ENCODE results near the gene KCNT2.

The KCNT2 gene

GRCh38 chr1:196344453-196344852 is 263.8 kb downstream of the KCNT2 start:
- peak overlapping the region; percentile 14 for H3K9ac ChIP-seq (ENCODE audit: low read depth, low read length)
- no peaks in the 10 kb centered on the region for H3K36me3 ChIP-seq (ENCODE audit: control insufficient read depth, insufficient read depth, low read length)
- no peaks in the 10 kb centered on the region for H3K9me3 ChIP-seq (ENCODE audit: control insufficient read depth, insufficient read depth, low read length)
- H3K27me3 ChIP-seq (ENCODE audit: control insufficient read depth, insufficient read depth, low read length): no peaks in the 10 kb centered on the region
- H3K4me3 ChIP-seq (ENCODE audit: low read depth, low read length): no peak overlapping the region
- H3K4me1 ChIP-seq (ENCODE audit: control insufficient read depth, insufficient read depth, low read length): peaks cover 30% of the 10 kb centered on the region

DNA sequence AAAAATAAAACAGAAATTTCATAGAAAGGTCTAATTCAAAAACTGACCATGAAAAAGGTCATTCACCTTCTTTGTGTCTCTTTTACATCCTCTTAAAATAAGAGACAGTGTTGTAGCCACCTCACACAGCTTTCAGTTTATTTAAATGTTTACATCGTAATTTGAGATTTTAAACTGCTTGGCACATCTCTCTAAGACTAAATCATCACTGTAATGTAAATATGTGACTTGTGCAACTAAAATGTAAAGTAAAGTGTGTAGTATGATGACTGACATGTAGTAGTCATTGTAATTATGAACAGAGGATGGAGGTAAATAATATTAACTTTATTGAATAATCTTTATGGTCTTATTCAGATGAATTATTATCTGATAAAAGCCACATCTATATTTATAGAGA is 283.9 kb downstream of the KCNT2 start:
- no peaks in the 10 kb centered on the region for H3K27me3 ChIP-seq (ENCODE audit: control insufficient read depth, insufficient read depth, low read length)
- no peaks in the 10 kb centered on the region for H3K4me1 ChIP-seq (ENCODE audit: control insufficient read depth, insufficient read depth, low read length)
- H3K4me3 ChIP-seq (ENCODE audit: low read depth, low read length): no peak overlapping the region
- no peak overlapping the region for H3K9ac ChIP-seq (ENCODE audit: low read depth, low read length)
- H3K36me3 ChIP-seq (ENCODE audit: control insufficient read depth, insufficient read depth, low read length): no peaks in the 10 kb centered on the region
- no peaks in the 10 kb centered on the region for H3K9me3 ChIP-seq (ENCODE audit: control insufficient read depth, insufficient read depth, low read length)

DNA sequence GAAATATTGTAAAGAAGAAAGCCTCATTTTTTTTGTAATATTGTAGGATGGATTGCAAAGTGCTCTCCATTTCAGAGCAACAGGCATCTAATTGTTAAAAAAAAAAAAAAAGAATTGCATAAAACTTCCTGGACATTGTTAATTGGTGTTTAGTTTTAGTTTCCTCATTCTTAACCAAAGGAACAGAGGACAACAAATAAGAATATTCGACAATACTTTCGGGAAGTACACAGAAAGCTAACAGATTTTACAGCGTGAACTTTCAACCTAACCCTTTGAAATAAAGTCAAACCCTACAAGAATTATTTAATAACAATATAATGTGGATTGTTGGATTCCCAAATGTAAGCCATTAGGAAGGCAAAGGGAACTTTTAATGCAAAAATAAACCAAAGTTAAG is 284.4 kb downstream of the KCNT2 start:
- H3K9ac ChIP-seq (ENCODE audit: low read depth, low read length): no peak overlapping the region
- H3K9me3 ChIP-seq (ENCODE audit: control insufficient read depth, insufficient read depth, low read length): no peaks in the 10 kb centered on the region
- H3K4me1 ChIP-seq (ENCODE audit: control insufficient read depth, insufficient read depth, low read length): no peaks in the 10 kb centered on the region
- no peaks in the 10 kb centered on the region for H3K27me3 ChIP-seq (ENCODE audit: control insufficient read depth, insufficient read depth, low read length)
- no peaks in the 10 kb centered on the region for H3K36me3 ChIP-seq (ENCODE audit: control insufficient read depth, insufficient read depth, low read length)
- H3K4me3 ChIP-seq (ENCODE audit: low read depth, low read length): no peak overlapping the region

DNA sequence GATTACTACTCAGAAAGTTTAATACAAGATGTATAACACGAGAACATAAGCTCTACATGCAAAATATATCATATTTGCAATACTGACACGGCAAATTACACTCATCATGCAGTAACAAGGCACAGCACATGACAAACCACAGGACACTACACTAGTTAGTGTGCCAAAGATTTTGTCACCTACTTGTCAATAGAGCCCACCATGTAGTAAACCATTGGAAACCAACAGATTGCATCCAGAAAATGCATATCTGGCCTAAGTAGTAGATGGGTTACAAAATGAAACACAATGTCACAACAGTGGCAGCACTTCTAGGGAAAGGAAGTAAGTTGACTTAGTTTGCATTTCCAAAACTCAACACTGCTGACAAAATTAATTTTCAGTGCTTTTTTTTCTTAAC is 288.9 kb downstream of the KCNT2 start:
- no peak overlapping the region for H3K9ac ChIP-seq (ENCODE audit: low read depth, low read length)
- no peaks in the 10 kb centered on the region for H3K36me3 ChIP-seq (ENCODE audit: control insufficient read depth, insufficient read depth, low read length)
- H3K4me1 ChIP-seq (ENCODE audit: control insufficient read depth, insufficient read depth, low read length): no peaks in the 10 kb centered on the region
- no peaks in the 10 kb centered on the region for H3K27me3 ChIP-seq (ENCODE audit: control insufficient read depth, insufficient read depth, low read length)
- H3K4me3 ChIP-seq (ENCODE audit: low read depth, low read length): no peak overlapping the region
- H3K9me3 ChIP-seq (ENCODE audit: control insufficient read depth, insufficient read depth, low read length): no peaks in the 10 kb centered on the region

DNA sequence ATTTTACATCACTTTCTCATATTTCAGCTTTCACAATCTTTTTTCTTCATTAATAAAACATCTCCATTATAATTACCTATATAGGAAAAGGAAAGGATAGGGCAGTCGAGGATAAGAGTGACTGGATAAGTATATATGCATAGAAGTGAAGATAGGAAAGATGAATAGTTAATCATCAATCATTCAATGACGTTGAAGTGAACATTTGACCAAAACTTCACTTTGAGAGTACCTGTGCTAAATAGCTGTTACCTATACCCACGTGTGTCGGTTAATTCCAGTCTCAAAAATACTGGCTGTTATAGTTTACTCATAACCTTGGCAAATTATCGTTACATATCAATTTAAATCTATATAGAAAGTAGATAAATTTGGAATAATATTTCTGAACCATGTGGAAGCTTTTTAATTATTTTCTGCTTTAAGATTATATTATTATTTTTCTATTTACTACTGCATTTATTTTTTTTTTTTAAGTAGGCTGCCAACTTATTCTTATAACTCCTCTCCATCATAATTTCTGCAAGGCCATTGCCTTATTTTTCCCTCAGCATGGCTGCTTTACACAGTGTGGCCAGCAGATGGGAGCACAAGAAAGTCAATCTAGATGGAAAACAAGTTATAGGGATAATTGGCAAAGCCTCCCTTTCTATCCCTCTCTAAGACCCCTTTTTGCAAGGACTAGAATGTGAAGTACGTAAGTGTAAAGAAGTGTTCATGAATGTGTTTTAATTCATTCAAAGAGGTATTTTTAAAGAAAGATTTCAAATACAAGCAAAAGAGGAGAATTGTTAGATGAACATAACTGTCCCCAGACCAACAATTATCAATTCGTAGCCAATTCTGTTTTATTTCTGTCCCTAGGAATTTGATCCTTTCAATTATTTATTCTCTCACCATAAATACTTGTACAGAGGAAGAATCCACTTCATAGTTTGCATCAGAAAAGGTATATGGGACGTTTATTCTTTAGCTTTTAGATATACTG is 290.4 kb downstream of the KCNT2 start:
- H3K4me1 ChIP-seq (ENCODE audit: control insufficient read depth, insufficient read depth, low read length): peaks cover 3% of the 10 kb centered on the region
- no peaks in the 10 kb centered on the region for H3K36me3 ChIP-seq (ENCODE audit: control insufficient read depth, insufficient read depth, low read length)
- no peak overlapping the region for H3K9ac ChIP-seq (ENCODE audit: low read depth, low read length)
- no peaks in the 10 kb centered on the region for H3K27me3 ChIP-seq (ENCODE audit: control insufficient read depth, insufficient read depth, low read length)
- H3K9me3 ChIP-seq (ENCODE audit: control insufficient read depth, insufficient read depth, low read length): no peaks in the 10 kb centered on the region
- no peak overlapping the region for H3K4me3 ChIP-seq (ENCODE audit: low read depth, low read length)

- H3K36me3 ChIP-seq (ENCODE audit: control insufficient read depth, insufficient read depth, low read length): no peaks in the 10 kb centered on the region
- no peak overlapping the region for H3K4me3 ChIP-seq (ENCODE audit: low read depth, low read length)
- H3K9ac ChIP-seq (ENCODE audit: low read depth, low read length): no peak overlapping the region
- H3K4me1 ChIP-seq (ENCODE audit: control insufficient read depth, insufficient read depth, low read length): peaks cover 10% of the 10 kb centered on the region
- no peaks in the 10 kb centered on the region for H3K9me3 ChIP-seq (ENCODE audit: control insufficient read depth, insufficient read depth, low read length)
- no peaks in the 10 kb centered on the region for H3K27me3 ChIP-seq (ENCODE audit: control insufficient read depth, insufficient read depth, low read length)
Observed at GRCh38 chr1:196312739-196313138, 295.5 kb downstream of the KCNT2 start.

DNA sequence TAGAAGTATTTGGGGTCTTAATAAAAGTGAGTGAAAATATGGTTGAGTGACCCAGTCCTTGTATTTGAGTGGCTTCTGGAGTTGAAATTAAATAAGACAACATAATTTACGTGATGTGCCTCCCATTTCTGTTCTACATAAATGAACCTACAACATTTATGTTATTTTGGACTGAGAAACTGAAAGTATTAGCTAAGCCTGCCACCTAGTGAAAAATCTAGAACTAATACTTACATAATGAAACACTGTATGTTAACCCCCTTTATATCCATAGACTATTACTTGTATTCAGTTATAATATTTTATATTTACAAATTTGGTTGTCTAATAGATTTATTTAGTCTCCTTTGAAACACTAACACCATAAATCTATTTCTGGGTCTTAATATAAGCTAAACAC is 298.9 kb downstream of the KCNT2 start:
- H3K4me3 ChIP-seq (ENCODE audit: low read depth, low read length): no peak overlapping the region
- no peak overlapping the region for H3K9ac ChIP-seq (ENCODE audit: low read depth, low read length)
- peaks cover 25% of the 10 kb centered on the region for H3K4me1 ChIP-seq (ENCODE audit: control insufficient read depth, insufficient read depth, low read length)
- no peaks in the 10 kb centered on the region for H3K9me3 ChIP-seq (ENCODE audit: control insufficient read depth, insufficient read depth, low read length)
- H3K27me3 ChIP-seq (ENCODE audit: control insufficient read depth, insufficient read depth, low read length): no peaks in the 10 kb centered on the region
- no peaks in the 10 kb centered on the region for H3K36me3 ChIP-seq (ENCODE audit: control insufficient read depth, insufficient read depth, low read length)

GRCh38 chr1:196308176-196308575 is 300.1 kb downstream of the KCNT2 start:
- Histone ChIP-seq H3K27me3 (ENCODE audit: control insufficient read depth, insufficient read depth, low read length) (no peaks in the 10 kb centered on the region), H3K4me3 (ENCODE audit: low read depth, low read length) (no peak overlapping the region), H3K9me3 (ENCODE audit: control insufficient read depth, insufficient read depth, low read length) (no peaks in the 10 kb centered on the region), H3K9ac (ENCODE audit: low read depth, low read length) (no peak overlapping the region), H3K4me1 (ENCODE audit: control insufficient read depth, insufficient read depth, low read length) (peaks cover 30% of the 10 kb centered on the region), H3K36me3 (ENCODE audit: control insufficient read depth, insufficient read depth, low read length) (no peaks in the 10 kb centered on the region)

DNA sequence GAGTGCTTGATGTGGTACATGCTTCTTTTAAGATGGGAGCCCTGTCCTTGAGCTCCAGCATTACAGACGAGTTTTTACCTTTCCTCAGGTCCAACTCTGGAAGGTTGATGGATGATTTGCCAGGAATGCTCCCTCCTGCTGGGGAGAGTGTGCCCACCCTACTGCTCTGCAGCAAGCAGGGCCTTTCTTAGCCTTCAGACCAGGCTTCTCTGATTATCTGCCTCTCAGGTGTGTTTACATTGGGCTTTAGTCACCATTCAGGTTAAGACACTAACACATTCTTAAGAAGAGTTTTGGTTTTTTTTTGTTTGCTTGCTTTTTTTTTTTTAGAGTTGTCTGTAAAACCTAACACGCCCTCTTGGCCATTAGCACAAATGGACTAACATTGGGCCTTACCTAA is 301.8 kb downstream of the KCNT2 start:
- peaks cover 24% of the 10 kb centered on the region for H3K4me1 ChIP-seq (ENCODE audit: control insufficient read depth, insufficient read depth, low read length)
- no peaks in the 10 kb centered on the region for H3K9me3 ChIP-seq (ENCODE audit: control insufficient read depth, insufficient read depth, low read length)
- H3K9ac ChIP-seq (ENCODE audit: low read depth, low read length): no peak overlapping the region
- H3K36me3 ChIP-seq (ENCODE audit: control insufficient read depth, insufficient read depth, low read length): no peaks in the 10 kb centered on the region
- H3K4me3 ChIP-seq (ENCODE audit: low read depth, low read length): no peak overlapping the region
- H3K27me3 ChIP-seq (ENCODE audit: control insufficient read depth, insufficient read depth, low read length): no peaks in the 10 kb centered on the region

- peaks cover 24% of the 10 kb centered on the region for H3K4me1 ChIP-seq (ENCODE audit: control insufficient read depth, insufficient read depth, low read length)
- no peak overlapping the region for H3K4me3 ChIP-seq (ENCODE audit: low read depth, low read length)
- H3K36me3 ChIP-seq (ENCODE audit: control insufficient read depth, insufficient read depth, low read length): no peaks in the 10 kb centered on the region
- no peak overlapping the region for H3K9ac ChIP-seq (ENCODE audit: low read depth, low read length)
- H3K27me3 ChIP-seq (ENCODE audit: control insufficient read depth, insufficient read depth, low read length): no peaks in the 10 kb centered on the region
- no peaks in the 10 kb centered on the region for H3K9me3 ChIP-seq (ENCODE audit: control insufficient read depth, insufficient read depth, low read length)
Observed at GRCh38 chr1:196305216-196305615, 303.0 kb downstream of the KCNT2 start.

DNA sequence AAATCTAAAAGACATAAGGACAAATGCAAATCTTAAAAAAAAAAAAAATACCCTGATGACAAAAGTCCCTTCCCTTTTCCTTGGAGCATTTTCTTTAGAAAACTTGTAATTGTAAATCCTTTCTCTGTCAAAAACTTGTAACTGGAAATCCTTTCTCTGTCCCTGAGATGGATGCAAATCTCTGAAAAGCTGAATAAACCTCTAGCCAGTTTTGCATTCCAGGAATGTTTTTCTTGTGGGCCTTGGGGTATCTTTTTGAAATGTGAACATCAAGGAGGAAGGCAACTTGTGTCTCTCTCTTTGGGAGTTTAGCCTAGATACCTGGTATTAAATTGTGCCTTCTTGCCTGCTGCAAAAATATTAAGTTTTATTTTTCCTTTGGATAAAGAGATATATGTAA is 305.3 kb downstream of the KCNT2 start:
- Histone ChIP-seq H3K4me1 (ENCODE audit: control insufficient read depth, insufficient read depth, low read length) (peaks cover 24% of the 10 kb centered on the region), H3K9me3 (ENCODE audit: control insufficient read depth, insufficient read depth, low read length) (no peaks in the 10 kb centered on the region), H3K4me3 (ENCODE audit: low read depth, low read length) (no peak overlapping the region), H3K36me3 (ENCODE audit: control insufficient read depth, insufficient read depth, low read length) (no peaks in the 10 kb centered on the region), H3K27me3 (ENCODE audit: control insufficient read depth, insufficient read depth, low read length) (no peaks in the 10 kb centered on the region), H3K9ac (ENCODE audit: low read depth, low read length) (no peak overlapping the region)

DNA sequence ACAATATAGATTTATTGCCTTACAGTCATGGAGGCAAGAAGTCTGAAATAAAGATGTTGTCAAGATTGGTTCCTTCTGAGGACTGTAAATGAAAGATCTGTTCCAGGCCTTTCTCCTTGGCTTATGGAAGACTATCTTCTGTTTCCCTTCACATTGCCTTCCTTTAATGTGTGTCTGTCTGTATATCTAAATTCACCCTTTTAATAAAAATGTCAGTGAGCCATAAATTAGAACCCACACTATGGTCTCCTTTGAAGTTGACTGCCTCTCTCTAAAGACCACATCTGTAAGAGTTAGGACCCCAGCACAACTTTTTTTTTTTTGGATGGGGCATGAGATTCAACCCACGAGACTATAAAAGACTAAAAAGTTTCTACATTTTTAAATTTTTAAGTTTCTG is 305.8 kb downstream of the KCNT2 start:
- Histone ChIP-seq H3K36me3 (ENCODE audit: control insufficient read depth, insufficient read depth, low read length) (no peaks in the 10 kb centered on the region), H3K4me3 (ENCODE audit: low read depth, low read length) (no peak overlapping the region), H3K27me3 (ENCODE audit: control insufficient read depth, insufficient read depth, low read length) (no peaks in the 10 kb centered on the region), H3K4me1 (ENCODE audit: control insufficient read depth, insufficient read depth, low read length) (peaks cover 24% of the 10 kb centered on the region), H3K9ac (ENCODE audit: low read depth, low read length) (no peak overlapping the region), H3K9me3 (ENCODE audit: control insufficient read depth, insufficient read depth, low read length) (no peaks in the 10 kb centered on the region)

Data from iPS-15b (cell line).